SK-N-MC (cell line): ENCODE results near the gene PROX1.

Experiments used
- EZH2 ChIP-seq: fragments of 200-600 bp; sonication (generic); IDR thresholded peaks from one replicate; pipeline ENCODE4 v1.6.1; 2017; ENCODE audit warnings: antibody characterized with exemption
- FOXP2 ChIP-seq: optimal IDR thresholded peaks from 2 replicates; pipeline ENCODE3; 2011; ENCODE audit warnings: mild to moderate bottlenecking, moderate library complexity; ENCODE audit not compliant: insufficient read depth; ENCODE audit errors: extremely low read length, control extremely low read depth
- POLR2AphosphoS5 ChIP-seq: IDR thresholded peaks from 2 replicates; pipeline ENCODE4 v1.6.1; 2012; ENCODE audit warnings: mild to moderate bottlenecking, low read depth, low read length, borderline replicate concordance

- no peak for TF ChIP-seq EZH2
- TF ChIP-seq FOXP2 = no peak
- TF ChIP-seq POLR2AphosphoS5 = no peak
Measured at GRCh38 chr1:214085325-214085724, 97.6 kb downstream of the PROX1 start.
